Liver (tissue), 3 donors: ENCODE data around the gene ZNF202.

Source experiments
- ATF3 ChIP-seq: IDR thresholded peaks from 2 replicates; pipeline ENCODE4 v1.6.1; 2016; ENCODE audit warnings: antibody characterized with exemption
- CTCF ChIP-seq: fragments of 150-350 bp; IDR thresholded peaks from 2 replicates; pipeline ENCODE4 v1.5.1; 2017; ENCODE audit warnings: improper control_type of control experiment, low read depth, low read length; ENCODE audit not compliant: missing input control
- EGR1 ChIP-seq, 2 donors: IDR thresholded peaks; 2 replicates each; pipeline ENCODE4 v1.6.1; 2016 to 2018; ENCODE audit warnings: antibody characterized with exemption in 2 of 2, low read depth in 2 of 2
- FOXA1 ChIP-seq: IDR thresholded peaks from 2 replicates; pipeline ENCODE4 v1.6.1; 2016; ENCODE audit warnings: antibody characterized with exemption
- GABPA ChIP-seq, 2 donors: IDR thresholded peaks in 1 of 2; conservative IDR thresholded peaks in 1 of 2; 2 replicates each; pipeline ENCODE4 v1.6.1; 2016; ENCODE audit warnings: antibody characterized with exemption in 2 of 2, mild to moderate bottlenecking in 1 of 2, moderate library complexity in 1 of 2
- JUND ChIP-seq, 2 donors: IDR thresholded peaks; 2 replicates each; pipeline ENCODE4 v1.6.1; 2016; ENCODE audit warnings: antibody characterized with exemption in 2 of 2
- MAX ChIP-seq: IDR thresholded peaks from 2 replicates; pipeline ENCODE4 v1.6.1; 2016; ENCODE audit warnings: antibody characterized with exemption
- RAD21 ChIP-seq, 2 donors: IDR thresholded peaks; 2 replicates each; pipeline ENCODE4 v1.6.1; 2016; ENCODE audit warnings: antibody characterized with exemption in 2 of 2, mild to moderate bottlenecking in 2 of 2
- REST ChIP-seq: IDR thresholded peaks from 2 replicates; pipeline ENCODE4 v1.6.1; 2016; ENCODE audit warnings: antibody characterized with exemption, mild to moderate bottlenecking
- TAF1 ChIP-seq: conservative IDR thresholded peaks from 2 replicates; pipeline ENCODE4 v1.6.1; 2016; ENCODE audit warnings: antibody characterized with exemption, mild to moderate bottlenecking
- YY1 ChIP-seq: IDR thresholded peaks from 2 replicates; pipeline ENCODE4 v1.6.1; 2016; ENCODE audit warnings: antibody characterized with exemption, mild to moderate bottlenecking
- ZBTB33 ChIP-seq: IDR thresholded peaks from 2 replicates; pipeline ENCODE4 v1.6.1; 2016; ENCODE audit warnings: antibody characterized with exemption
- donor health status: healthy.
- donor health status: healthy.

- no peak for TF ChIP-seq TAF1
- TF ChIP-seq REST, result no peak
- no peak for TF ChIP-seq ATF3
- no peak for TF ChIP-seq CTCF
- no peak for TF ChIP-seq ZBTB33
- no peak for TF ChIP-seq GABPA (IDR thresholded peaks at IDR 0.05 in 1 of 2, conservative IDR thresholded peaks at IDR 0.05 in 1 of 2)
- no peak for TF ChIP-seq FOXA1
- TF ChIP-seq MAX, result no peak
- TF ChIP-seq JUND (IDR thresholded peaks at IDR 0.05), result no peak
- no peak for TF ChIP-seq EGR1 (IDR thresholded peaks at IDR 0.05; ENCODE audit: low read depth in 2 of 2)
- TF ChIP-seq RAD21 (IDR thresholded peaks at IDR 0.05), result no peak
- TF ChIP-seq YY1, result no peak
Observed at GRCh38 chr11:123742724-123743120, 1.3 kb upstream of the ZNF202 start.
